Germinal center (tissue), 1 donor: Measurements from ENCODE around the gene CRIP3.

Source experiments
- DNase-seq: peaks from one replicate; pipeline ENCODE4 v3.0.0; 2012; ENCODE audit warnings: mixed read lengths, low spot score

The CRIP3 gene

DNA sequence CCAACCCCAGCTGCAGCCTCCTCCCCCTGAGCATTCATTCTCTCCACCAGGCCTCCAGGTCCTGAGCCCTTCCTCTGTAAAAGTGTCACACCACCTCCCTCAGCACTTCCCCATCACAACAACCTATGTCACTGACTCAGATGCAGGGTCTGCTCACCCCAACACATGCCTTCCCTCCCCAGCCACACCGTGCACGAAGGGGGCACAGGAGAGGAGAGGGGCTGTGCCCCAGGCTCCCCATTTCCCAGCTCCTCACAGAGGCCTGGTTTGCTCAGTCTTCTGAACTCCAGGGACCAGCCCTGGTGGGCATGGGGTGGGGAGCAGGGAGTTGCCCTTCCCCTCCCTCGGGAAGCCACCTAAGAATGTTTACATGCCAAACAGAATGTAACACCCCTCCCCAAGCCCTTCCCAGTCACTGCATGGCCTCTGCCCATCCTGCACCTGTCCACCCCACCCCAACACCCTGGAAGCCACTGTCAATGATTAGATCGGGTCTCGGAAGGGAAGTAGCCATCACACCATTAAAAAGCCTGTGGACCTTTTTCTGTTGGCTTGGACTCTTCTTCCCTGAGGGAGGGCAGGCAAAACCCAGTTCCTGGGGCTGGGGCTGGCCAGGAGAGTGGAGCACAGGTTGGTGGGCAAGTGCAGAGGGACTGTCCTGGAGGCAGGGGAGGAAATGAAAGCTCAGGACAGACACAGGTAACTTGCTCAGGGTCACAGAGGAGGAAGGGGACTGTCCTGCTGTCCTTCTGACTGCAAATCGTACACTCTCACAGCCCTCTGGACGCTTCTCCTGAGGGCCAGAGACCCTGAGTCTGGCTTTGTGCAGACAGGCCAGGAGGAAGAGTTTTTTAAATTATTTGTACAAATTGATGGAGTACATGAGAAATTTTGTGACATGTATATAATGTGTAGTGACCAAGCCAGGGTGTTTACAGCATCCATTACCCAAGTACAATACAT lies 20.6 kb downstream of the CRIP3 start:
- DNase-seq, result no peak

DNA sequence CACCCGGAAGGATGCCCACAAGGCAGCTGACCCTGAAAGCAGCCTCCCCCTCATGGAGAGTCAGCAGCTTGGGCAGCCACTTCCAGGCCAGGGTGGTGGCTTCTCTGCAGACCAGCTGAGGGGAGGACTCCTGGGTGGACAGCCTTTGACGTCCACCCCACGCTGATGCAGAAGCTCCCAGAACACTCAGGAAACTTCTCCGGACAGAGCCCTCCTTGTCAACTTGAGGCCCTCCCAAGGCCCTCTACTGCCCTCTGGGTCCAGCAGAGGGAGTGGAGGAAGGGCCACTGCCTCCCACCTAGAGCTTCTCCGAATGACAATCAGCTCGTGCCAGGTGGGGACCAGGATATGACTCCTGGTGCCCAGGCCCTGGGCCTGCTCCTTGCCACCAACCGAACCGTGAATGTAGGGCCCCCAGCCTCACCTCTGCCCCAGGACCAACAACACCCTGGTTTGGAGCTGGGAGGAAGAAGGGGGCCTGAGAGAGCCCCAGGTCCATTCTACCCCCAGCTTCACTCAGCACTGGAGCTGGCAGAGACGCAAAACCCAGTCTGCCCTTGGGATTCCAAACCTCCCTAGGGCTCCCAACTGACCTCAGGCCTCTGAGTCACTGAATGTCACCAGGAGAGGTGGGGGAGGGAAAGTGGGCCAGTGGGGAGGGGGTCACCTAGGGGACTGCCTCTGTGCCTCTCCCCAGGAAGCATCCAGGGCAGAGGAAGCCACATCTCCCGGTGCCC lies 21.5 kb downstream of the CRIP3 start:
- no peak for DNase-seq

DNA sequence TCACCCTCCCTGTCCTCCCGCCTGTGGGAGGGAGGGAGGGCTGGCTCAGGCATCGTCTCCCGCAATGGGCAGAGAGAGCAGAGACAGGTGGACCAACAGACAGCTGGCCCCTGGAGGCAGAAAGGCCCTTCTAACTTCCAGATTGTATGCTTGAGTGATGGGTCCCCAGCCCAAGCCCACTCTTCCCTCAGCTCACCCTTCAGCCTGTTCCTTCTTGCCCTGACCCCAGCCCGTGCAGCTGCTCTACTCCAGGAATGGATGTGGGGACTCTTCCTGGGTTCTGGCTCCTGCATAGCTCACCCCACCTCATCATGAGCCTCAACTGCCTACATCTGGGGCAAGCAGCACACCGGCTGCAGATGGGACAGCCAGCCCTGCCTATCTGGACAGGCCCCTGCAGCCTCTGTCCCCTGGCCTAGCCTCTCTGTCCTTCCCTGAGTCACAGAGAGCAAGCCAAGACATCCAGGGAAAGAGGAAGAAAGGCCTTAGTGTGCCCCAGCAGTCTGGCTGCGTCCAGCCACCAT lies 22.1 kb downstream of the CRIP3 start:
- DNase-seq, result no peak

DNA sequence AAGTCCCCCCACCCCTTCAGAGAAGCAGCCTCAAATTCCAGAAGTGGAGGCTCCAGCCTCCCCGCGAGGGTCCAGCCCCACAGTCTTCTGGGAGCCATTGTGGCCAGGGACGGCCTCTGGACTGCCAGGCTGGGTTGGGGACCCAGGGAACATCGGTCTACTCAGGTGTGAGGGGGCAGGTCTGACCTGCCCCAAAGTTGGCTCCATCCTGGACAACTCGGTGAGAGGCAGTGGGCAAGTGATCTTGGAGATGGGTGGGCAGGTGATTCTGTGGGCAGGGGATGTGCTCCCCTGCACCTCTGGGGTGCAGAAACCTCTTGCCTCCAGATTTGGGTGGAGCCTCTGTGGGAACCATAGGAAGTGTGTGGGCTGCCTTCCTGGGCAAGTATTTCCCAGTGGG lies 22.8 kb downstream of the CRIP3 start:
- DNase-seq, result no peak

- no peak for DNase-seq
Measured at GRCh38 chr6:43284991-43285781, 23.4 kb downstream of the CRIP3 start.

DNA sequence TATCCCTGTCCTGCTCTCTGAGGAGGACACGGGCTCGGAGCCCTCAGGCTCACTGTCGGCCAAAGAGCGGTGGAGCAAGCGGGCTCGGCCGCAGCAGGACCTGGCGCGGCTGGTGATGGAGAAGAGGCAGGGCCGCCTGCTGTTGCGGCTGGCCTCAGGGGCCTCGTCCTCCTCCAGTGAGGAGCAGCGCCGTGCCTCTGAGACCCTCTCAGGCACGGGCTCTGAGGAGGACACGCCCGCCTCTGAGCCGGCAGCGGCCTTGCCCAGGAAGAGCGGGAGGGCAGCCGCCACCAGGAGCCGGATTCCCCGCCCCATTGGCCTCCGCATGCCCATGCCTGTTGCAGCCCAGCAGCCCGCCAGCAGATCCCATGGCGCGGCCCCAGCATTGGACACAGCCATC lies 24.7 kb downstream of the CRIP3 start:
- DNase-seq, result no peak

DNA sequence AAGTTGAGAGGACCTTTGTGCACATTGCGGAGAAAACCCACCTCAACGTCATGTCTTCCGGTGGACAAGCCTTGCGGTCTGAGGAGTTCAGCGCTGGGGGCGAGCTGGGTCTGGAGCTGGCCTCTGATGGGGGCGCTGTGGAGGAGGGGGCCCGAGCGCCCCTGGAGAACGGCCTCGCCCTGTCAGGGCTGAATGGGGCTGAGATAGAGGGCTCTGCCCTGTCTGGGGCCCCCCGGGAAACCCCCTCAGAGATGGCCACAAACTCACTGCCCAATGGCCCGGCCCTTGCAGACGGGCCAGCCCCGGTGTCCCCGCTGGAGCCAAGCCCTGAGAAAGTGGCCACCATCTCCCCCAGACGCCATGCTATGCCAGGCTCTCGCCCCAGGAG lies 25.1 kb downstream of the CRIP3 start:
- DNase-seq, result no peak

DNA sequence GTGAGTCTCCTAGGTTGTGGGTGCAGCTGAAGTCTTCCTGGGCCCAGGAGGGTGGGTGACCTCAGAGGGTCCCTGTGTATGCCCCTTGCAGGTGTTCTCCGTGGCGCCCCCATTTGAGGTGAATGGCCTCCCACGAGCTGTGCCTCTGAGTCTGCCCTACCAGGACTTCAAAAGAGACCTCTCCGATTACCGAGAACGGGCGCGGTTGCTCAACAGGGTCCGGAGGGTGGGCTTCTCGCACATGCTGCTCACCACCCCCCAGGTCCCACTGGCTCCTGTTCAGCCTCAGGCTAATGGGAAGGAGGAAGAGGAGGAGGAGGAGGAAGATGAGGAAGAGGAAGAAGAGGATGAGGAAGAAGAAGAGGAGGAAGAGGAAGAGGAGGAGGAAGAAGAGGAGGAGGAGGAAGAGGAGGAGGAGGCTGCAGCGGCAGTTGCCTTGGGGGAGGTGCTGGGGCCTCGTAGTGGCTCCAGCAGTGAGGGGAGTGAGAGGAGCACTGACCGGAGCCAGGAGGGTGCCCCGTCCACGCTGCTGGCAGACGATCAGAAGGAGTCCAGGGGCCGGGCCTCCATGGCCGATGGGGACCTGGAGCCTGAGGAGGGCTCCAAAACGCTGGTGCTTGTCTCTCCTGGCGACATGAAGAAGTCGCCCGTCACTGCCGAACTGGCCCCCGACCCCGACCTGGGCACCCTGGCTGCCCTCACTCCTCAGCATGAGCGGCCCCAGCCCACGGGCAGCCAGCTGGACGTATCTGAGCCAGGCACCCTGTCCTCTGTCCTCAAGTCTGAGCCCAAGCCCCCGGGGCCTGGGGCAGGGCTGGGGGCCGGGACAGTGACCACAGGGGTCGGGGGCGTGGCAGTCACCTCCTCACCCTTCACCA lies 25.8 kb downstream of the CRIP3 start:
- no peak for DNase-seq

- no peak for DNase-seq
Measured at GRCh38 chr6:43282060-43282459, 26.6 kb downstream of the CRIP3 start.

GRCh38 chr6:43280234-43280633 lies 28.4 kb downstream of the CRIP3 start:
- DNase-seq, result no peak

DNA sequence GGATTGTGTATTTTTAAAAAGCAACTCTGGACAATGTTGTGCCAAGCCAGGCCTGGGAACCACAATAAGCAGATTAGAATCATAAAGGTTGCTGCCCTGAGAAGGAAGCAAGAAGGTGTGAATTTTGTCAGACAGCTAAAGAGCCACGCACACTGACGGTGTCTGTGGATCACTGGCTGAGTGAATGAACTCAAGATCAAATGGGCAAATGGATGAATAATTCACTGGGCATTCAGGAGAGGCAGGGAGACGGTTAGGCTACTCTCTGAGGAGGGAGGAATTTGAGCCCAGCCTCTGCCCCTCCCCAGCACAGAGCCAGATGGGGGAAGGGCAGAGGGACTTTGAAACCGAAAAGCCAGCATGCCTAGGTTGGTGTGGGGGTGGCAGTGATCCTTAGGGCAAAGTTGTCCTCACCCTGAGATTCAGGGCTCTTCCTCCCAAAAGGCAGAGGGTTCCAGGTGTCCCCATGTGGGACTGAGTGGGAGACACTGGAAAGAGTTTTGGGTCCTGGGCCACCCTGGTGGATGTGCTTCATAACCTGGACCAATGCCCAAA lies 30.0 kb downstream of the CRIP3 start:
- DNase-seq, result no peak

DNA sequence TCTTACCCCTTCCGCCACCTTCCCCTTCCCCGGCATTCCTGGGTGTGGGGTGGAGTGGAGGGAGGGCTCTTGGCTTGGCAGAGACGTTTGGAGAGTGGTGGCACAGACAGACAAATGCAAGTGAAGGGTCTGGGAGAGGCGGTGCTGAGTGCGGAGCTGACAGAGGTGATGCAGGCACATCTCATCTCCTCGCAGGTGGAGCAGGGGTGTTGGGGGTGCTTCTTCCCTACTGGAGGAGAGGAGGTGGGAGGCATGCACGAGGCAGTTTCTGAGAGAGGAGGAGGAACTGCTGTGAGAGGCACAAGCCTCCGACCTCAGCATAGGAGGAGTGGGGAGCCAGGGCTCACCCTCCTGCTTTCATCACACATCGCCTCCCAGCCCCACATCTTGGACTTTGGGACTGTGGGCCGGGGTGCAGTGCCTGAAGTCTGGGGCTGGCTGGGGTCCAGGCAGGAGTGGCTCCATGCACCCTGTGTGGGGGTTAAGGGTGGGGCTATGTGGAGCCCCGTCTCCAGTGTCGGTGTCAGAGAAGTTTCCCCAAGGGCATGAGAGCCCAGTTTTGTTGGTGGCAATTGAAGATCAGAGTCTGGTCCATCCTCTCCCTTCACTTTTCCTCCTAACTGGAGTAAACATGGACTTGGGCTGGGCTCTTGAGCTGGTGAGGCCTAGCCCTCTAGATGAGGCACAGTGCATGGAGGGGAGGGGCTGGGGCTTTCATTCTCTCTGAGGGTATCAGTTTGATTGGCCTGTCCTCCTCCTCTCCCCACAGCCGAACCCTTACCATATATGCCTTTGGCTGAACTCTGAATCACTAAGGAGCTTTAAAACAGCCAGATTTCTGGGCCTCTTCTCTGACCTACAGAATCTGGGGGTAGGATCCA lies 30.7 kb downstream of the CRIP3 start:
- no peak for DNase-seq

DNA sequence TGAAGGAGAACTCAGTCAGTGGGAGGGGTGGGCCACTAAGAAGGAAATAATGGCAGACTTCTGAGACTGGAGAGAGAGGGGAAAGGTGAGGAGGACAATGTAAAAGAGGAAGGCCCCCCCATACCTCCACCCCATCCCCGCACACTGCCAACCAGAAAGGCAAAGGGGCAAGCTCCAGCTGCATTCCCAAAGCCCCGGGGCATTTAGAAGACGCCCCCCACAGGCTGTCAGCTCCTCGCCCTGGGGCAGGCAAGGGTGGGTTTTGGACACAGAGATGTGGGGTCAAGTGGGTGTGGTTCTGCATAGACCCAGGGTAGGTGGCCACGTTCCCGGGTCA lies 31.4 kb downstream of the CRIP3 start:
- DNase-seq, result no peak

GRCh38 chr6:43276577-43277305 lies 31.9 kb downstream of the CRIP3 start:
- DNase-seq, result no peak

- no peak for DNase-seq
Measured at GRCh38 chr6:43275801-43276576, 32.6 kb downstream of the CRIP3 start.

DNA sequence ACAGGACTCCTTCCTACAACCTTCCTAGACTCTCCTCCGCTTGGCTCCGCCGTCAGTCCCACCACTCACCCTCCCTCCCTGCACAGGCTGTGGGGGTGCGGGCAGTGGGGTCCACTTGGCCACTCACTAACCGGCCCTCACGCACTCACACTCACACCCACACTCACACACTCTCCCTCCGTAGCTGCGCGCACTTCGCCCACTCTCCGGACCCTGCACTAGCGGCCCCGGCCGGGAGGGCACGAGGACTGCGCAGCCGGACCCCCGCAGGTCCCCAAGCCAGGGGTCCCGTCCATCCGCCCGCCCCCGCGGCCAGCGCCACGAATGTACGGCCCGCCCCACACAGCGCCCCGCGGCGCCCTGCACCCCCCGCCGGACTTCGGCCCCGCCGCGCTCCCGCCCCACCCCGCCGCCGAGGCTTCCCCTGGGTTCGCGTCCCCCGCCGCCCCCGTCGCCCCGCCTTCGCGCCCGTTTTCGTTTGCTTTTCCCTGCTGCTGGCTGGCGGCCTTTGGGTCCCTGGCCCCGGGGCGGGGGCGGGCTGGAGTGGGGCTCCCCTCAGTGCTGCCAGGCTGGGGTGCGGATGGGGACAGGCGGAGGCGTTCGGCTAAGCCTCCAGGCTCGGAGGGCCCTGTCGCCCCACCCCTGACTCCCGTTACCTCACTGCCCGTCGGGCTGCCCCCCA lies 33.6 kb downstream of the CRIP3 start:
- DNase-seq, result peak; percentile 56

GRCh38 chr6:43274127-43274915 lies 34.3 kb downstream of the CRIP3 start:
- DNase-seq, result no peak
